ENCODE measurements around the gene POLR3GL.
"Not testable (repeated sequence)": the region's sequence is repeated elsewhere in the genome, so short reads cannot be mapped to it uniquely, and the experiment has no call there.

Gene POLR3GL

DNA sequence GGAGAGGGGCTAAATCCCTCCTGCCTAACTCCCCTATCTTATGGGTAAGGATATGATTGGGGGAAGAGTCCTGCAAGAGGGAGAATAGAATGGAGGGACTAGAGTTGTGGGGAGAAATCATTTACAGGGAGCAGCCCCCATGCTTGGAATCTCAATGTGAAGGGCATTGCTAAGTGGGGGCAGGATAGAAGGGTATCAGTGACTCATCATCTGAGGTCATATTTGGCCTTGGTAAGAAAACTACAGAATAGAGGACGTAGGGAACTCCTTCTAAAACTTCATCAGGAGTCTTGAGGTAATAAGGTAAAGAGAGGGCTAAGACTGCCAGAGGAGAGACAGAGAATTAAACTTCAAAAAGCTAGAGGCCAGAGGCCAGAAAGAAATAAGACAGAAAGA lies 56.6 kb downstream of the POLR3GL start:
- Mint-ChIP-seq H3K4me1 (peaks cover 27% of the 10 kb centered on the region), H3K9me3 (no peaks in the 10 kb centered on the region), H3K4me3 (peak overlapping the region; percentile 37 to 92 (median 86)), H3K27me3 (ENCODE audit: low read depth) (peaks cover 42% of the 10 kb centered on the region), H3K36me3 (ENCODE audit: low read depth) (no peaks in the 10 kb centered on the region), H3K27ac (peak overlapping the region; percentile 57 to 67 (median 60))
- TF ChIP-seq, protein P1, sequence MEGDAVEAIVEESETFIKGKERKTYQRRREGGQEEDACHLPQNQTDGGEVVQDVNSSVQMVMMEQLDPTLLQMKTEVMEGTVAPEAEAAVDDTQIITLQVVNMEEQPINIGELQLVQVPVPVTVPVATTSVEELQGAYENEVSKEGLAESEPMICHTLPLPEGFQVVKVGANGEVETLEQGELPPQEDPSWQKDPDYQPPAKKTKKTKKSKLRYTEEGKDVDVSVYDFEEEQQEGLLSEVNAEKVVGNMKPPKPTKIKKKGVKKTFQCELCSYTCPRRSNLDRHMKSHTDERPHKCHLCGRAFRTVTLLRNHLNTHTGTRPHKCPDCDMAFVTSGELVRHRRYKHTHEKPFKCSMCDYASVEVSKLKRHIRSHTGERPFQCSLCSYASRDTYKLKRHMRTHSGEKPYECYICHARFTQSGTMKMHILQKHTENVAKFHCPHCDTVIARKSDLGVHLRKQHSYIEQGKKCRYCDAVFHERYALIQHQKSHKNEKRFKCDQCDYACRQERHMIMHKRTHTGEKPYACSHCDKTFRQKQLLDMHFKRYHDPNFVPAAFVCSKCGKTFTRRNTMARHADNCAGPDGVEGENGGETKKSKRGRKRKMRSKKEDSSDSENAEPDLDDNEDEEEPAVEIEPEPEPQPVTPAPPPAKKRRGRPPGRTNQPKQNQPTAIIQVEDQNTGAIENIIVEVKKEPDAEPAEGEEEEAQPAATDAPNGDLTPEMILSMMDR (IDR thresholded peaks at IDR 0.05; ENCODE audit: unreplicated experiment in 3 of 3) = no peak

DNA sequence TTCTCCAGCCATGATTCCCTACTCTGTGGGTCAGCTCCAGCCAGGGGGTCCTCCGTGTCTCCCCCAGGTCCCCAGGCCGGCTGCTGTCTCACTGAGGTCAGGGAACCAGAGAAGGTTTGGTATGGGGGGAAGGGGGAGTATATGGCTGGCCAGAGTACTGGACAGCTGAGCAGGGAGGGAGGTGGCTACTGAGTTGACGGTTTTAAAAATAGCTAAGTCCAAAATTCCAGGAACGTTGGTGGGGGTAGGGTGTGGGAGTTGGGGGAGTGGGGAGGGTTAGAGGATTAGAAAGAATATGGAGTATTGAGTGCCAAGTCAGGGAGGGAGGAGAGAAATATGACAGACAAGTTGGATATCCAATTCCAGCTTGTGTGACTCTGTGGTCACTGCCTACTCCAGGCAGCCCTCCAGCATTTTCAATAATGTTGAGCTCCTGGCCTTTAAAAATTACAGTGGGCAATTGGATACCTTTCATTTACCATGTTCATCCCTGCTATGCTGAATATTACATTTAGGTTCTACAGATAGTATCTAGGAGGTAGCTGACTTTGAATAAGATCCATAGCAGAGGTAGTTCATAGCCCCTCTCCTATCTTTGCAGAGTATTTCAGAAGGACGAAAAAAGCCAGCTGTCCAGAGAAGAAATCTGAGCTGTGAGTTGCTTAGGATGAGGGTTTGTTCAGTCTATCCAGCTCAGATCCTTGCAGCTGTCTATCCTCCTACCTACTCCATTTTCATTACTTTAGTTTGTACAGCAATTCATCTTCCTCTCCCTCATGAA lies 57.3 kb downstream of the POLR3GL start, which contains the start of gene HJV:
Gene HJV, minus strand, starts transcription at position 114 of the 781 bp plus-strand sequence. CDS start 1,504 bp downstream, outside the sequence.
- no peaks in the 10 kb centered on the region for H3K36me3 Mint-ChIP-seq (ENCODE audit: low read depth)
- peaks cover 42% of the 10 kb centered on the region for H3K27me3 Mint-ChIP-seq (ENCODE audit: low read depth)
- H3K4me1 Mint-ChIP-seq = peaks cover 25% of the 10 kb centered on the region
- TF ChIP-seq, protein P1 (IDR thresholded peaks at IDR 0.05; ENCODE audit: unreplicated experiment in 3 of 3) = no peak
- H3K4me3 Mint-ChIP-seq = peak within 1 kb of the TSS; percentile 37 to 92 (median 86)
- H3K9me3 Mint-ChIP-seq = no peaks in the 10 kb centered on the region
- peak within 1 kb of the TSS; percentile 57 to 77 (median 60) for H3K27ac Mint-ChIP-seq

DNA sequence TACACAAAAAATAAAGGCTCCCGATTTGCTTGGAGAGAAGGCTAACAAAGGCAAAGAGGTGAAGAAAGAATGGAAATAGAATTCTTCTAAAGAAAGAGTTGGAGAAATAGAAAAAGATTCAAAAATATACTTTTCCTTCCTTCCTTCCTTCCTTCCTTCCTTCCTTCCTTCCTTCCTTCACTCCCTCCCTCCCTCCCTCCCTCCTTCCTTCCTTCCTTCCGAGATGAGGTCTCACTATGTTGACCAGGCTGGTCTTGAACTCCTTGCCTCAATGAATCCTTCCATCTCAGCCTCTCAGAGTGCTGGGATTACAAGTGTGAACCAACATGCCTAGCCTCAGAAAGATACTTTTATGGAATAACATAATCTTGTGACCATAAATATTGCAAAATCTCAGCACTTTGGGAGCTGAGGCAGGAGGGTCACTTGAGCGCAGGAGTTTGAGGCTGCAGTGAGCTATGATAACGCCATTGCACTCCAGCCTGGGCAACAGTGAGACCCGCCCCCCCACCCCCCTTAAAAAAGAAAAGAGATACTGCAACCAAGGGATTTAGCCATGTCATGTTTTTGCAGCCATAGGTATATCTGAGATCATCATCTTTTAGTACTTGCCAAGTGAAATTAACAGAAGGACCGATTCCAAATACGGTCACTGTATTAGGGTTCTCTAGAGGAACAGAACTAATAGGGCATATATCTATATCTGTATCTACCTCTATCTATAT lies 58.1 kb downstream of the POLR3GL start:
- TF ChIP-seq, protein P1 (IDR thresholded peaks at IDR 0.05; ENCODE audit: unreplicated experiment in 3 of 3) = no peak
- Mint-ChIP-seq H3K27ac (peak overlapping the region; percentile 57 to 77 (median 60)), H3K9me3 (no peaks in the 10 kb centered on the region), H3K27me3 (ENCODE audit: low read depth) (peaks cover 41% of the 10 kb centered on the region), H3K4me3 (peak overlapping the region in 1 of 3 experiments; percentile 92), H3K36me3 (ENCODE audit: low read depth) (no peaks in the 10 kb centered on the region), H3K4me1 (peaks cover 21% of the 10 kb centered on the region)

DNA sequence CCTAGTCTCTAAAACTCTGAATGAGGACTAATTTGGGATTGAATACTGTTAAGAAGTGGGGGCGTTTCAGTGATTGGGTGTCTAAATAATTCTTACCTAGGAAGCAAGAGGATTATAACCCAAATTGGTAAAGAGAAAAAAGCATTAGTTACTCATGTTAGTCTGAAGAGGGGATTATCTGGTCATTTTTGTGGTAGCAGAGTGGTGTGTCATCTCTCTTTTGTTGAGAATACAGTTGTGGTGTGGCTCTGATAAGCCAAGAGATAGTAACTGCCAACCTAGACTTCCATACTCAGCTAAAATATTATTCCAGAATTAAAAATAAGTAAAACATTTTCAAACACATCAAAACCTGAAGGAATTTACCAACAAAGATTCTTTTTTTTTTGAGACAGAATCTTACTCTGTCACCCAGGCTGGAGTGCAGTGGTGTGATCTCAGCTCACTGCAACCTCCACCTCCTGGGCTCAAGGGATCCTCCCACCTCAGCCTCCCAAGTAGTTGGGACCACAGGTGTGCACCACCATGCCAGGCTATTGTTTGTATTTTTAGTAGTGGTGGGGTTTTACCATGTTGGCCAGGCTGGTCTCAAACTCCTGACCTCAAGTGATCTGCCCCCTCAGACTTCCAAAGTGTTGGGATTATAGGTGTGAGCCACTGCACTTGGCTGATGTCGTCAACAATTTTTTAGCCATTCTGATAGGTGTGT lies 61.5 kb downstream of the POLR3GL start:
- H3K4me1 Mint-ChIP-seq = peaks cover 11% of the 10 kb centered on the region
- not testable (repeated sequence) for H3K27ac Mint-ChIP-seq; H3K9me3 Mint-ChIP-seq; H3K36me3 Mint-ChIP-seq (ENCODE audit: low read depth); H3K4me3 Mint-ChIP-seq; H3K27me3 Mint-ChIP-seq (ENCODE audit: low read depth)

DNA sequence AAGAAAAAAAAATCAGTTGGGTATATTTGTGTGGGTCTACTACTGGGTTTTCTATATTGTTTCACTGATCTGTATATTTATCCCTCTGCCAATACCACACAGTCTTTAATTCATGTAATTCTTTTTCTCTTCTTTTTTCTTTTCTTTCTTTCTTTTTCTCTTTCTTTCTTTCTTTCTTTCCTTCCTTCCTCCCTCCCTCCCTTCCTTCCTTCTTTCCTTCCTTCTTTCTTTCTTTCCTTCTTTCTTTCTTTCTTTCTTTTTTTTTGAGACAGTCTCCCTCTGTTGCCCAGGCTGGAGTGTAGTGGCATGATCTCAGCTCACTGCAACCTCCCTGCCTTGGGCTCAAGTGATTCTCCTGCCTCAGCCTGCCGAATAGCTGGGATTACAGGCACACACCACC lies 62.2 kb downstream of the POLR3GL start:
- peaks cover 11% of the 10 kb centered on the region for H3K4me1 Mint-ChIP-seq
- not testable (repeated sequence) for H3K27ac Mint-ChIP-seq; H3K27me3 Mint-ChIP-seq (ENCODE audit: low read depth); H3K9me3 Mint-ChIP-seq; H3K36me3 Mint-ChIP-seq (ENCODE audit: low read depth); H3K4me3 Mint-ChIP-seq
